GM19025 (cell line): Measurements from ENCODE around the gene PKHD1.

Experiments used
- ATAC-seq: cut with Tn5 transposase; IDR thresholded peaks from one replicate; pipeline ENCODE4 v1.9.1; 2021; ENCODE audit warnings: mild to moderate bottlenecking, low read depth, moderate library complexity; ENCODE audit not compliant: unreplicated experiment

The PKHD1 gene

GRCh38 chr6:52050051-52050405 lies 37.4 kb downstream of the PKHD1 start:
- no peak for ATAC-seq

- no peak for ATAC-seq
Measured at GRCh38 chr6:52049252-52050050, 38.0 kb downstream of the PKHD1 start.

- ATAC-seq, result no peak
Measured at GRCh38 chr6:52046456-52046855, 41.0 kb downstream of the PKHD1 start.

- no peak for ATAC-seq
Measured at GRCh38 chr6:52045481-52045880, 41.9 kb downstream of the PKHD1 start.

GRCh38 chr6:52045033-52045432 lies 42.4 kb downstream of the PKHD1 start:
- ATAC-seq, result no peak

GRCh38 chr6:52042141-52042885 lies 45.1 kb downstream of the PKHD1 start:
- no peak for ATAC-seq

GRCh38 chr6:52041134-52041533 lies 46.3 kb downstream of the PKHD1 start:
- no peak for ATAC-seq

- no peak for ATAC-seq
Measured at GRCh38 chr6:52027699-52028098, 59.7 kb downstream of the PKHD1 start.

GRCh38 chr6:52024451-52025068 lies 62.9 kb downstream of the PKHD1 start:
- ATAC-seq, result no peak

- ATAC-seq, result no peak
Measured at GRCh38 chr6:52022675-52023074, 64.7 kb downstream of the PKHD1 start.

- no peak for ATAC-seq
Measured at GRCh38 chr6:52020945-52021570, 66.4 kb downstream of the PKHD1 start.

- ATAC-seq, result no peak
Measured at GRCh38 chr6:52019881-52020280, 67.5 kb downstream of the PKHD1 start.

- ATAC-seq, result no peak
Measured at GRCh38 chr6:52019092-52019491, 68.3 kb downstream of the PKHD1 start.

GRCh38 chr6:52016915-52017748 lies 70.3 kb downstream of the PKHD1 start:
- ATAC-seq, result no peak

- ATAC-seq, result no peak
Measured at GRCh38 chr6:52015953-52016352, 71.5 kb downstream of the PKHD1 start.

- ATAC-seq, result no peak
Measured at GRCh38 chr6:52014391-52014790, 73.0 kb downstream of the PKHD1 start.

- no peak for ATAC-seq
Measured at GRCh38 chr6:52013035-52013434, 74.4 kb downstream of the PKHD1 start.

- ATAC-seq, result no peak
Measured at GRCh38 chr6:52012582-52012981, 74.8 kb downstream of the PKHD1 start.

GRCh38 chr6:52010806-52011205 lies 76.6 kb downstream of the PKHD1 start:
- ATAC-seq, result no peak

- ATAC-seq, result no peak
Measured at GRCh38 chr6:52010145-52010544, 77.3 kb downstream of the PKHD1 start.
